Neuronal stem cell (in vitro differentiated cells): ENCODE results near the gene ENDOV.

Source experiments
- DNase-seq: peaks from one replicate; pipeline ENCODE4 v3.0.0-alpha.2; 2013; ENCODE audit warnings: low spot score
- H2AFZ ChIP-seq: one replicate; pipeline ENCODE4 v1.6.1; 2013; ENCODE audit warnings: mild to moderate bottlenecking, low read length, inconsistent platforms
- H2AK5ac ChIP-seq: 2 replicates; pipeline ENCODE4 v1.6.1; 2013; ENCODE audit warnings: low read depth, mild to moderate bottlenecking, inconsistent platforms, low read length, moderate library complexity, mixed read lengths
- H2BK120ac ChIP-seq: 2 replicates; pipeline ENCODE4 v1.6.1; 2013; ENCODE audit warnings: low read depth, mild to moderate bottlenecking, inconsistent platforms, low read length, moderate library complexity, mixed read lengths
- H2BK12ac ChIP-seq: one replicate; pipeline ENCODE4 v1.6.1; 2013; ENCODE audit warnings: low read length, inconsistent platforms
- H2BK15ac ChIP-seq: 2 replicates; pipeline ENCODE4 v1.6.1; 2013; ENCODE audit warnings: mild to moderate bottlenecking, low read length, inconsistent platforms, mixed read lengths
- H2BK5ac ChIP-seq: one replicate; pipeline ENCODE4 v1.6.1; 2013; ENCODE audit warnings: inconsistent platforms, mild to moderate bottlenecking, low read length, moderate library complexity
- H3K14ac ChIP-seq: one replicate; pipeline ENCODE4 v1.6.1; 2013; ENCODE audit warnings: low read length, inconsistent platforms
- H3K18ac ChIP-seq: 2 replicates; pipeline ENCODE4 v1.6.1; 2013; ENCODE audit warnings: low read length, inconsistent platforms
- H3K23ac ChIP-seq: 2 replicates; pipeline ENCODE4 v1.6.1; 2013; ENCODE audit warnings: low read depth, mild to moderate bottlenecking, mixed read lengths, low read length, inconsistent platforms; ENCODE audit not compliant: poor library complexity
- H3K27ac ChIP-seq: replicated peaks from 3 replicates; pipeline ENCODE4 v1.5.1; 2013; ENCODE audit warnings: low read length, inconsistent platforms
- H3K27me3 ChIP-seq, 3 experiments: 2 replicates each; pipeline ENCODE4 v1.6.1; 2013; ENCODE audit warnings: low read length in 3 of 3, mild to moderate bottlenecking in 2 of 3, inconsistent platforms in 1 of 3, low read depth in 1 of 3, mixed read lengths in 1 of 3, moderate library complexity in 1 of 3; ENCODE audit not compliant: control insufficient read depth in 3 of 3, insufficient read depth in 3 of 3
- H3K36me3 ChIP-seq, 2 donors: replicated peaks in 1 of 2; 2 replicates each; pipeline ENCODE4 v1.6.1; 2013; ENCODE audit warnings: low read length in 2 of 2; ENCODE audit not compliant: control insufficient read depth in 2 of 2, insufficient read depth in 2 of 2
- H3K4ac ChIP-seq: 2 replicates; pipeline ENCODE4 v1.6.1; 2013; ENCODE audit warnings: inconsistent platforms, mild to moderate bottlenecking, low read length, moderate library complexity
- H3K4me1 ChIP-seq, 2 donors: 1 replicate in 1 of 2; 2 replicates in 1 of 2; pipeline ENCODE4 v1.6.1; 2013; ENCODE audit warnings: low read length in 2 of 2, low read depth in 1 of 2; ENCODE audit not compliant: control insufficient read depth in 2 of 2, insufficient read depth in 1 of 2
- H3K4me2 ChIP-seq: one replicate; pipeline ENCODE4 v1.6.1; 2013; ENCODE audit warnings: mild to moderate bottlenecking, low read length, inconsistent platforms; ENCODE audit not compliant: insufficient read depth, poor library complexity, severe bottlenecking
- H3K4me3 ChIP-seq, 2 donors: 2 replicates each; pipeline ENCODE4 v1.5.1; 2013; ENCODE audit warnings: low read length in 2 of 2, mild to moderate bottlenecking in 2 of 2, inconsistent platforms in 1 of 2, moderate library complexity in 1 of 2
- H3K79me1 ChIP-seq: one replicate; pipeline ENCODE4 v1.6.1; 2013; ENCODE audit warnings: low read depth, mild to moderate bottlenecking, inconsistent platforms, low read length, moderate library complexity
- H3K9ac ChIP-seq: one replicate; pipeline ENCODE4 v1.6.1; 2013; ENCODE audit warnings: mild to moderate bottlenecking, low read depth, low read length, inconsistent platforms; ENCODE audit not compliant: poor library complexity
- H3K9me3 ChIP-seq, 2 donors: replicated peaks in 1 of 2; 2 replicates each; pipeline versions ENCODE3 to v1.6.1; 2013; ENCODE audit warnings: low read length in 2 of 2, mild to moderate bottlenecking in 2 of 2, inconsistent platforms in 1 of 2, low read depth in 1 of 2, mixed read lengths in 1 of 2, moderate library complexity in 1 of 2; ENCODE audit not compliant: control insufficient read depth in 2 of 2, insufficient read depth in 1 of 2
- H4K8ac ChIP-seq: one replicate; pipeline ENCODE4 v1.6.1; 2013; ENCODE audit warnings: low read depth, mild to moderate bottlenecking, inconsistent platforms, low read length, moderate library complexity
- H4K91ac ChIP-seq: one replicate; pipeline ENCODE4 v1.6.1; 2013; ENCODE audit warnings: low read length, low read depth, mild to moderate bottlenecking, inconsistent platforms; ENCODE audit not compliant: poor library complexity
- whole genome bisulfite sequencing, 2 donors: extraction: QIAGEN DNeasy Blood & Tissue Kit; methylation state at CpG; one replicate each; pipeline ENCODE4 v1.1.7; 2013; ENCODE audit warnings: missing lambda C conversion rate in 2 of 2, mixed read lengths in 1 of 2; ENCODE audit not compliant: insufficient read length in 2 of 2, insufficient replicate concordance in 1 of 2; ENCODE audit errors: extremely low coverage in 2 of 2; 5-methylcytosine and 5-hydroxymethylcytosine counted together

The ENDOV gene

GRCh38 chr17:80471922-80472321 is 57.0 kb downstream of the ENDOV start:
- Histone ChIP-seq H2BK12ac (no peak overlapping the region), H3K79me1 (peaks cover 3% of the 10 kb centered on the region), H3K27me3 (peaks cover 20 to 97% (median 38%) of the 10 kb centered on the region in 3 experiments), H2BK15ac (no peak overlapping the region), H3K9ac (no peak overlapping the region), H4K8ac (no peak overlapping the region), H2BK5ac (no peak overlapping the region), H3K27ac (no peak overlapping the region), H2AK5ac (no peak overlapping the region), H3K4me3 (no peak overlapping the region), H3K4me2 (no peak overlapping the region), H4K91ac (no peak overlapping the region), H3K36me3 (no peaks in the 10 kb centered on the region), H3K4me1 (peaks cover 8 to 11% of the 10 kb centered on the region in 2 donors), H2BK120ac (no peak overlapping the region), H3K23ac (no peak overlapping the region), H3K4ac (no peak overlapping the region), H3K18ac (no peak overlapping the region), H3K9me3 (peaks cover 0 to 3% of the 10 kb centered on the region in 2 donors), H3K14ac (no peak overlapping the region), H2AFZ (no peak overlapping the region)
- DNase-seq: no peak
- no CpG with 5 or more reads among the region's 8 CpGs for WGBS, 2 donors

GRCh38 chr17:80472996-80473395 is 58.0 kb downstream of the ENDOV start:
- Histone ChIP-seq H4K8ac (no peak overlapping the region), H4K91ac (no peak overlapping the region), H3K27me3 (peaks cover 28 to 98% (median 48%) of the 10 kb centered on the region in 3 experiments), H3K27ac (no peak overlapping the region), H3K14ac (peak overlapping the region; percentile 38), H2AK5ac (peak overlapping the region; percentile 70), H3K18ac (no peak overlapping the region), H3K4me3 (no peak overlapping the region), H3K4me1 (peaks cover 8 to 11% of the 10 kb centered on the region in 2 donors), H2BK5ac (no peak overlapping the region), H3K9me3 (peaks cover 0 to 3% of the 10 kb centered on the region in 2 donors), H2BK15ac (no peak overlapping the region), H3K9ac (no peak overlapping the region), H3K4ac (no peak overlapping the region), H3K4me2 (no peak overlapping the region), H3K36me3 (no peaks in the 10 kb centered on the region), H3K79me1 (peaks cover 3% of the 10 kb centered on the region), H2BK120ac (peak overlapping the region; percentile 57), H2AFZ (no peak overlapping the region), H3K23ac (peak overlapping the region; percentile 65), H2BK12ac (peak overlapping the region; percentile 41)
- WGBS, 2 donors: no CpG with 5 or more reads among the region's 12 CpGs
- no peak for DNase-seq

DNA sequence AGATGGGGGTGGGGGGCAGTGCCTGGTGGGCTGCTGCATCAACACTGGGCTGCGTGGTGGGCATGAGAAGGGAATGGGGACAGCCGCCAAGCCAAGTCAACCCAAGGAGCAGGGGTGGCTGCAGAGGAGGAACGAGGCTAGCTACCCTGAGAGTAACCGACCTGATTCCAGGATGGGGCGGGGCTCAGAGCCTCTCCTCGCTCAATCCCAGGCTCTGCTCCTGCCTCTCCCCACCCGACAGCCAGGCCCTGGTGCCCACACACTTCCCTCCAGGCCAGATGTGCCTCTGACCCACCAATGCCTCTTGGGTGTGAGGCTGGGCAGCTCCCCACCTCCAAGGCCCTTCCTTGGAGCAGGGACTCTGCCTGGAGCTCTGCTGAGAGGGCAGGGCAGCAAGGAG is 58.7 kb downstream of the ENDOV start:
- no peak overlapping the region for H4K8ac ChIP-seq
- H4K91ac ChIP-seq: no peak overlapping the region
- H2BK5ac ChIP-seq: no peak overlapping the region
- H2AK5ac ChIP-seq: peak overlapping the region; percentile 70
- peak overlapping the region in 1 of 2 donors; percentile 30 for H3K4me3 ChIP-seq
- no peak overlapping the region for H2BK12ac ChIP-seq
- H3K79me1 ChIP-seq: peaks cover 4% of the 10 kb centered on the region
- H3K27me3 ChIP-seq: peaks cover 34 to 98% (median 53%) of the 10 kb centered on the region in 3 experiments
- no peak overlapping the region for H2BK15ac ChIP-seq
- no peak overlapping the region for H3K4ac ChIP-seq
- no peak overlapping the region for H2BK120ac ChIP-seq
- no CpG with 5 or more reads among the region's 7 CpGs for WGBS, 2 donors
- H3K27ac ChIP-seq: no peak overlapping the region
- no peak overlapping the region for H3K14ac ChIP-seq
- H3K4me2 ChIP-seq: no peak overlapping the region
- no peak overlapping the region for H3K9ac ChIP-seq
- no peaks in the 10 kb centered on the region for H3K36me3 ChIP-seq
- H3K4me1 ChIP-seq: peaks cover 10 to 17% of the 10 kb centered on the region in 2 donors
- no peak for DNase-seq
- no peak overlapping the region for H2AFZ ChIP-seq
- H3K23ac ChIP-seq: peak overlapping the region; percentile 65
- no peak overlapping the region for H3K18ac ChIP-seq
- peaks cover 0 to 3% of the 10 kb centered on the region in 2 donors for H3K9me3 ChIP-seq

DNA sequence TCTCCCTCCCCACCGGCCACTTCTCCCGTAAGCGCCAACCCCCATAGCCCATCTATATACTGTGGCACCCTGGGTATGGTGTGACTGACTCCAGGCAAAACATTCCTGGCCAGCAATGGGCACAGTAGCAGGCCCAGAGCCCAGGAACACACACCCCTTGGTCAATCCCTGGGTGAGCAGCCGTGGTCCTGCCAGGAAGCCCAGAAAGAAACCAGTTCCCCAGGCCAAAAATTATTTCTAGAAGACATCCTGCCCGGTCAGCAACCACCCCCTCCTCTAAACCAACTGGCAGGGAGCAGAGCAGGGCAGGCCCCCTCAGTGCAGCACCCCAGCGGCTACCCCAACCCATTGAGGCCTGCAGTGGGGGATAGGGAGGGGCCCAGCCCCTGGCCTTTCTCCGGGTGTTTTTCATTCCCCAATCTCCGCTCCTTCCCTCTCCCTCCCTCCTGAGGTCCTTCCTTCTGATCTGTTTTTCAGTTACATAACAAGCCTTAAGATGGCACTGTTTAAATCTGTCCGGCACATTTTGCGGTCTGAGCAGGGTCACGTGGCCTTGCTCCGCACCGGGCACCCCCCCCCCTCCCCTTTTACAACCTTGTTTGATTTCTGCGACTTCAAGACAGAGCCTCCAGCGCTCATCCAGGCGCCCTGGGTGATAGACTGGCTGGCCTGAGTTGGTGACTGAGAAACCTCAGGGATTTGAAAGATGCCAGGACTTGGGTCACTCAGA is 59.4 kb downstream of the ENDOV start:
- Histone ChIP-seq H3K23ac (no peak overlapping the region), H3K4ac (no peak overlapping the region), H3K9ac (peak overlapping the region; percentile 32), H3K27me3 (peaks cover 41 to 98% (median 60%) of the 10 kb centered on the region in 3 experiments), H2BK12ac (no peak overlapping the region), H2BK120ac (no peak overlapping the region), H2BK15ac (no peak overlapping the region), H3K4me3 (peak overlapping the region; percentile 16 to 30), H3K79me1 (peaks cover 4% of the 10 kb centered on the region), H3K18ac (no peak overlapping the region), H4K91ac (no peak overlapping the region), H3K4me1 (peaks cover 15 to 22% of the 10 kb centered on the region in 2 donors), H3K4me2 (peak overlapping the region; percentile 77), H2AFZ (peak overlapping the region; percentile 87), H3K36me3 (no peaks in the 10 kb centered on the region), H2AK5ac (no peak overlapping the region), H3K27ac (no peak overlapping the region), H3K14ac (no peak overlapping the region), H2BK5ac (no peak overlapping the region), H4K8ac (no peak overlapping the region), H3K9me3 (peaks cover 0 to 3% of the 10 kb centered on the region in 2 donors)
- no peak for DNase-seq
- no CpG with 5 or more reads among the region's 16 CpGs for WGBS, 2 donors
